Measurements from ENCODE around the gene ANKRD18B.
"Not testable (repeated sequence)": the region's sequence is repeated elsewhere in the genome, so short reads cannot be mapped to it uniquely, and the experiment has no call there.

The ANKRD18B gene

GRCh38 chr9:33528069-33528468, 4.0 kb downstream of the ANKRD18B start:
- in situ Hi-C loops (cut with MboI; ENCODE audit: low sequenced_read_pairs): not testable (repeated sequence)

GRCh38 chr9:33533958-33534357, 9.9 kb downstream of the ANKRD18B start:
- in situ Hi-C loops (cut with MboI; ENCODE audit: low sequenced_read_pairs): not testable (repeated sequence)

- in situ Hi-C loops (cut with MboI; ENCODE audit: low sequenced_read_pairs): no loop called here
Measured at GRCh38 chr9:33535541-33535940, 11.5 kb downstream of the ANKRD18B start.

- in situ Hi-C loops (cut with MboI; ENCODE audit: low sequenced_read_pairs): not testable (repeated sequence)
Measured at GRCh38 chr9:33543463-33543862, 19.4 kb downstream of the ANKRD18B start.

- in situ Hi-C loops (cut with MboI; ENCODE audit: low sequenced_read_pairs): not testable (repeated sequence)
Measured at GRCh38 chr9:33545715-33546114, 21.7 kb downstream of the ANKRD18B start.

- in situ Hi-C loops (cut with MboI; ENCODE audit: low sequenced_read_pairs): not testable (repeated sequence)
Measured at GRCh38 chr9:33548816-33549215, 24.8 kb downstream of the ANKRD18B start.

GRCh38 chr9:33549418-33549817, 25.4 kb downstream of the ANKRD18B start:
- in situ Hi-C loops (cut with MboI; ENCODE audit: low sequenced_read_pairs): not testable (repeated sequence)

- in situ Hi-C loops (cut with MboI; ENCODE audit: low sequenced_read_pairs): not testable (repeated sequence)
Measured at GRCh38 chr9:33551183-33551582, 27.1 kb downstream of the ANKRD18B start.

GRCh38 chr9:33552315-33552725, 28.3 kb downstream of the ANKRD18B start:
- in situ Hi-C loops (cut with MboI; ENCODE audit: low sequenced_read_pairs): not testable (repeated sequence)

GRCh38 chr9:33560217-33560616, 36.2 kb downstream of the ANKRD18B start:
- in situ Hi-C loops (cut with MboI; ENCODE audit: low sequenced_read_pairs): not testable (repeated sequence)

- in situ Hi-C loops (cut with MboI; ENCODE audit: low sequenced_read_pairs): not testable (repeated sequence)
Measured at GRCh38 chr9:33562196-33562595, 38.1 kb downstream of the ANKRD18B start.

- in situ Hi-C loops (cut with MboI; ENCODE audit: low sequenced_read_pairs): not testable (repeated sequence)
Measured at GRCh38 chr9:33567776-33568175, 43.7 kb downstream of the ANKRD18B start.

- in situ Hi-C loops (cut with MboI; ENCODE audit: low sequenced_read_pairs): not testable (repeated sequence)
Measured at GRCh38 chr9:33577786-33578185, 53.7 kb downstream of the ANKRD18B start.

GRCh38 chr9:33579996-33580395, 55.9 kb downstream of the ANKRD18B start:
- in situ Hi-C loops (cut with MboI; ENCODE audit: low sequenced_read_pairs): not testable (repeated sequence)

- in situ Hi-C loops (cut with MboI; ENCODE audit: low sequenced_read_pairs): not testable (repeated sequence)
Measured at GRCh38 chr9:33582686-33583085, 58.6 kb downstream of the ANKRD18B start.

GRCh38 chr9:33586128-33586527, 62.1 kb downstream of the ANKRD18B start:
- in situ Hi-C loops (cut with MboI; ENCODE audit: low sequenced_read_pairs): not testable (repeated sequence)

- in situ Hi-C loops (cut with MboI; ENCODE audit: low sequenced_read_pairs): not testable (repeated sequence)
Measured at GRCh38 chr9:33587799-33588198, 63.7 kb downstream of the ANKRD18B start.

- in situ Hi-C loops (cut with MboI; ENCODE audit: low sequenced_read_pairs): not testable (repeated sequence)
Measured at GRCh38 chr9:33588876-33589275, 64.8 kb downstream of the ANKRD18B start.

- in situ Hi-C loops (cut with MboI; ENCODE audit: low sequenced_read_pairs): not testable (repeated sequence)
Measured at GRCh38 chr9:33590857-33591256, 66.8 kb downstream of the ANKRD18B start.

GRCh38 chr9:33596974-33597373, 72.9 kb downstream of the ANKRD18B start:
- in situ Hi-C loops (cut with MboI; ENCODE audit: low sequenced_read_pairs): not testable (repeated sequence)

GRCh38 chr9:33597386-33597785, 73.3 kb downstream of the ANKRD18B start:
- in situ Hi-C loops (cut with MboI; ENCODE audit: low sequenced_read_pairs): not testable (repeated sequence)

- in situ Hi-C loops (cut with MboI; ENCODE audit: low sequenced_read_pairs): not testable (repeated sequence)
Measured at GRCh38 chr9:33598796-33599379, 74.8 kb downstream of the ANKRD18B start.

- in situ Hi-C loops (cut with MboI; ENCODE audit: low sequenced_read_pairs): not testable (repeated sequence)
Measured at GRCh38 chr9:33600911-33601310, 76.9 kb downstream of the ANKRD18B start.
